A673 (cell line): ENCODE data around the gene RGS6.

Experiments
- EZH2 ChIP-seq: fragments of 200-600 bp; sonication (generic); IDR thresholded peaks from 2 replicates; pipeline ENCODE4 v1.6.1; 2017; ENCODE audit warnings: borderline replicate concordance, low read depth, mild to moderate bottlenecking, mixed read lengths, antibody characterized with exemption, low read length; ENCODE audit not compliant: poor library complexity, severe bottlenecking
- TF ChIP-seq, protein P1 (sequence below): fragments of 300-800, 200-600 bp; sonication (generic); conservative IDR thresholded peaks from 2 replicates; pipeline ENCODE4 v1.5.1; 2017; ENCODE audit warnings: low read depth, mild to moderate bottlenecking, antibody characterized with exemption, low read length, moderate library complexity, mixed read lengths

DNA sequence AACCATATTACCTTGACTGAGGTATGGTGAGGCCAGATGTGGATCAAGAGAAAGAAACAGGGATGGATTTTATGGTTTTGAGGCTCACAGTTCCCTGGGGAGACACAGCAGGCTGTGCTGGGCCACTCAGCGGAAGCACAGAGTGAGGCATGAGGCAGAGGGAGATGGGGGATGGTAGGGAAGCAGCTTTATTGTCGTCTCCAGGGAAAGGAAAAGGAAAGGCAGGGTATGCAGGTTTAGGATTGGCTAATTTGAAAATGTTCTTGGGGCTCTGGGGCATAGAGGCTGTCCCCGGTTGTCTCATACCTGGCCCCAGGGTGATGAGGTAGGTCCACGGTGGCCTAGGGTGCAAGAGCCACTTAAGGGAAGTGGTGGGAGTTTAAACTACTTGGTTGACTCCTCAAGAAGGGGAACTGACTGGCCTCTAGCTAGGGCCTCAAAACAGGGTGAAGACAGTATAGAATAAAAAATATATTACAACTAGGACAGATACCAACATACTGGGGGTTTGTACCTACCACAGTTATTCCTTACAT lies 322.8 kb downstream of the RGS6 start:
- TF ChIP-seq, protein P1, sequence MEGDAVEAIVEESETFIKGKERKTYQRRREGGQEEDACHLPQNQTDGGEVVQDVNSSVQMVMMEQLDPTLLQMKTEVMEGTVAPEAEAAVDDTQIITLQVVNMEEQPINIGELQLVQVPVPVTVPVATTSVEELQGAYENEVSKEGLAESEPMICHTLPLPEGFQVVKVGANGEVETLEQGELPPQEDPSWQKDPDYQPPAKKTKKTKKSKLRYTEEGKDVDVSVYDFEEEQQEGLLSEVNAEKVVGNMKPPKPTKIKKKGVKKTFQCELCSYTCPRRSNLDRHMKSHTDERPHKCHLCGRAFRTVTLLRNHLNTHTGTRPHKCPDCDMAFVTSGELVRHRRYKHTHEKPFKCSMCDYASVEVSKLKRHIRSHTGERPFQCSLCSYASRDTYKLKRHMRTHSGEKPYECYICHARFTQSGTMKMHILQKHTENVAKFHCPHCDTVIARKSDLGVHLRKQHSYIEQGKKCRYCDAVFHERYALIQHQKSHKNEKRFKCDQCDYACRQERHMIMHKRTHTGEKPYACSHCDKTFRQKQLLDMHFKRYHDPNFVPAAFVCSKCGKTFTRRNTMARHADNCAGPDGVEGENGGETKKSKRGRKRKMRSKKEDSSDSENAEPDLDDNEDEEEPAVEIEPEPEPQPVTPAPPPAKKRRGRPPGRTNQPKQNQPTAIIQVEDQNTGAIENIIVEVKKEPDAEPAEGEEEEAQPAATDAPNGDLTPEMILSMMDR: no peak
- no peak for TF ChIP-seq EZH2
